Right lobe of liver (tissue), 6 donors: ENCODE data around the gene SNTA1. TPM values are rescaled to one million over a fixed set of nuclear protein-coding genes. Genes with fewer than 3 reads are reported as not detected.
"Not testable (repeated sequence)": the region's sequence is repeated elsewhere in the genome, so short reads cannot be mapped to it uniquely, and the experiment has no call there.

Experiments
- ATAC-seq, 4 donors: fragments of 200-7000 bp; cut with Tn5 transposase; one replicate each; pipeline ENCODE4 v1.9.1; 2020; ENCODE audit warnings: mild to moderate bottlenecking in 4 of 4, moderate library complexity in 4 of 4
- DNase-seq, 3 donors: peaks; one replicate each; pipeline ENCODE4 v3.0.0-alpha.2; 2020
- H3K27ac ChIP-seq, 3 donors: fragments of 200-600 bp; one replicate each; pipeline ENCODE4 v1.8.0; 2022
- H3K27me3 ChIP-seq, 2 donors: fragments of 200-600 bp; one replicate each; pipeline ENCODE4 v1.8.0; 2022
- H3K36me3 ChIP-seq, 4 donors: fragments of 200-600 bp; sonication (generic) in 1 of 4; one replicate each; pipeline versions ENCODE4 v1.5.1 to v1.8.0; 2017 to 2022; ENCODE audit warnings: control low read depth in 1 of 4
- H3K4me1 ChIP-seq, 4 donors: fragments of 200-600 bp; sonication (generic) in 1 of 4; one replicate each; pipeline versions ENCODE4 v1.5.1 to v1.8.0; 2017 to 2022; ENCODE audit warnings: control low read depth in 1 of 4
- H3K4me3 ChIP-seq, 3 donors: fragments of 200-600 bp; one replicate each; pipeline ENCODE4 v1.8.0; 2022
- H3K9me3 ChIP-seq, 4 donors: fragments of 200-600 bp; sonication (generic) in 1 of 4; one replicate each; pipeline versions ENCODE4 v1.5.1 to v1.8.0; 2017 to 2022; ENCODE audit warnings: control low read depth in 1 of 4
- POLR2A ChIP-seq: fragments of 450-650 bp; IDR thresholded peaks from one replicate; pipeline ENCODE4 v1.6.1; 2017; ENCODE audit warnings: antibody characterized with exemption, mild to moderate bottlenecking
- WGBS: methylation state at CpG from one replicate; pipeline ENCODE4 v1.1.6; 2018; ENCODE audit warnings: low coverage, low lambda C conversion rate; ENCODE audit not compliant: insufficient coverage; ENCODE audit errors: missing lambda C conversion rate; 5-methylcytosine and 5-hydroxymethylcytosine counted together
- intact Hi-C, 2 donors: fragments of 100-400 bp; cut with DNase I; formaldehyde crosslinking; loops; one replicate each; pipeline versions ENCODE4 v1.11.2 to v1.14.1; 2022
- total RNA-seq, 6 experiments: library from RNA; depleted of rRNA in 2 of 6; stranded (reverse); fragments of >200 nt in 2 of 6; fragmentation: NEBNext Ultra II Directional in 3 of 6; extraction: Animal tissue kit (Norgen Biotek cat#: 25700) in 3 of 6; gene quantifications; one replicate each; pipeline versions ENCODE4 v1.1.0 to v1.2.4, GENCODE V29; 2016 to 2023
- TF ChIP-seq, protein P1 (sequence below), 4 donors: fragments of 200-600 bp in 3 of 4; fragments of 450-650 bp in 1 of 4; IDR thresholded peaks; one replicate each; pipeline versions ENCODE4 v1.5.1 to v1.8.0; 2016 to 2022; ENCODE audit warnings: antibody characterized with exemption in 4 of 4, mild to moderate bottlenecking in 2 of 4
- donor health status: DM: no; HTN: yes; CAD: no.
- donor health status: DM: no; HTN: no; CAD: no.
- donor health status: DM: no; HTN: no; CAD: no.
- donor health status: DM: no; HTN: yes; CAD: no.
- donor health status: DM: no; HTN: yes; CAD: no.

Gene SNTA1
- total RNA-seq, 6 experiments from 2014 or later: 6.5 to 13.3 (median 8.1) TPM

DNA sequence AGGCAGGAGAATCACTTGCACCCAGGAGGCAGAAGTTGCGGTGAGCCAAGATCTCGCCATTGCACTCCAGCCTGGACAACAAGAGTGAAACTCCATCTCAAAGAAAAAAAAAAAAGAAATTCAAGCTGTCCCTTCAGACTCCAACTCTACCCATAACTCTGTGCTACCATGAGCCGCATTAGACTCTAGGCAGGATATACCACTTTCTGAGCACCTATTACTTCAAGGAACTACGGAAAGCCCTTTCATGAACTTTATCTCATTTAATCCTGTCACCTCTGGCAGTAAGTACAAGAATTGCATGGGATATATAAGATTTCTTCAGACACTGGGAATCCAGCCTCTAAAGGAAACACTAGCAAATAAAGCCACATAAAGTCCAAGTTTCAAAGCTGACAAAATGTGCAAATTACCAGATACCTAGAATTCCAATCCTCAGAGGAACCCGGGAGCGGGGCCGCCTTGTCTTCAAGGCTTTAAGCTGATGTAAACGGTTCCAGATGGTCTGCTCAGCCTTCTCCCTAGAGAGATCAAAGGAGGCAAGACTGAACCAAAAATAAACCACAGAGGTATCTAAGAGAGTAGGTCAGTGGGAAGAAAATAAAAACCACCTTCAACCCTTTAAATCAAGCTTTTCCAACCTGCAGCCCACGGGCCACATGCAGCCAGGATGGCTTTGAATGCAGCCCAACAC lies 51.7 kb downstream of the SNTA1 start:
- DNase-seq (no peak), ATAC-seq (no peak)

DNA sequence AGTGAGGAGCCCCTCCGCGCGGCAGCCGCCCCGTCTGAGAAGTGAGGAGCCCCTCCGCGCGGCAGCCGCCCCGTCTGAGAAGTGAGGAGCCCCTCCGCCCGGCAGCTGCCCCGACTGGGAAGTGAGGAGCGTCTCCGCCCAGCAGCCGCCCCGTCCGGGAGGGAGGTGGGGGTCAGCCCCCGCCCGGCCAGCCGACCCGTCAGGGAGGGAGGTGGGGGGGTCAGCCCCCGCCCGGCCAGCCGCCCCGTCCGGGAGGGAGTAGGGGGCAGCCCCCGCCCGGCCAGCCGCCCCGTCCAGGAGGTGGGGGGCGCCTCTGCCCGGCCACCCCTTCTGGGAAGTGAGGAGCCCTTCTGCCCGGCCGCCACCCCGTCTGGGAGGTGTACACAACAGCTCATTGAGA lies 54.2 kb downstream of the SNTA1 start:
- DNase-seq, H3K4me3 ChIP-seq, ATAC-seq, H3K27me3 ChIP-seq, H3K4me1 ChIP-seq, H3K9me3 ChIP-seq, H3K27ac ChIP-seq, intact Hi-C loops: not testable (repeated sequence)
- H3K36me3 ChIP-seq: peaks cover 2 to 65% (median 18%) of the 10 kb centered on the region in 4 donors
- 100% methylated on average over 3 of the region's 36 CpGs for WGBS

More for the DNA sequence above, 51.7 kb downstream of the SNTA1 start:
- TF ChIP-seq POLR2A: no peak
- TF ChIP-seq, protein P1, sequence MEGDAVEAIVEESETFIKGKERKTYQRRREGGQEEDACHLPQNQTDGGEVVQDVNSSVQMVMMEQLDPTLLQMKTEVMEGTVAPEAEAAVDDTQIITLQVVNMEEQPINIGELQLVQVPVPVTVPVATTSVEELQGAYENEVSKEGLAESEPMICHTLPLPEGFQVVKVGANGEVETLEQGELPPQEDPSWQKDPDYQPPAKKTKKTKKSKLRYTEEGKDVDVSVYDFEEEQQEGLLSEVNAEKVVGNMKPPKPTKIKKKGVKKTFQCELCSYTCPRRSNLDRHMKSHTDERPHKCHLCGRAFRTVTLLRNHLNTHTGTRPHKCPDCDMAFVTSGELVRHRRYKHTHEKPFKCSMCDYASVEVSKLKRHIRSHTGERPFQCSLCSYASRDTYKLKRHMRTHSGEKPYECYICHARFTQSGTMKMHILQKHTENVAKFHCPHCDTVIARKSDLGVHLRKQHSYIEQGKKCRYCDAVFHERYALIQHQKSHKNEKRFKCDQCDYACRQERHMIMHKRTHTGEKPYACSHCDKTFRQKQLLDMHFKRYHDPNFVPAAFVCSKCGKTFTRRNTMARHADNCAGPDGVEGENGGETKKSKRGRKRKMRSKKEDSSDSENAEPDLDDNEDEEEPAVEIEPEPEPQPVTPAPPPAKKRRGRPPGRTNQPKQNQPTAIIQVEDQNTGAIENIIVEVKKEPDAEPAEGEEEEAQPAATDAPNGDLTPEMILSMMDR (IDR thresholded peaks at IDR 0.05): no peak
- intact Hi-C loops: no loop called here
- no peaks in the 10 kb centered on the region for H3K4me1 ChIP-seq
- H3K27me3 ChIP-seq: no peaks in the 10 kb centered on the region
- no peaks in the 10 kb centered on the region for H3K9me3 ChIP-seq
- WGBS: 87% methylated on average over 9 of the region's 9 CpGs
- H3K36me3 ChIP-seq: peaks cover 2 to 51% (median 14%) of the 10 kb centered on the region in 4 donors
- no peak overlapping the region for H3K4me3 ChIP-seq
- no peak overlapping the region for H3K27ac ChIP-seq

DNA sequence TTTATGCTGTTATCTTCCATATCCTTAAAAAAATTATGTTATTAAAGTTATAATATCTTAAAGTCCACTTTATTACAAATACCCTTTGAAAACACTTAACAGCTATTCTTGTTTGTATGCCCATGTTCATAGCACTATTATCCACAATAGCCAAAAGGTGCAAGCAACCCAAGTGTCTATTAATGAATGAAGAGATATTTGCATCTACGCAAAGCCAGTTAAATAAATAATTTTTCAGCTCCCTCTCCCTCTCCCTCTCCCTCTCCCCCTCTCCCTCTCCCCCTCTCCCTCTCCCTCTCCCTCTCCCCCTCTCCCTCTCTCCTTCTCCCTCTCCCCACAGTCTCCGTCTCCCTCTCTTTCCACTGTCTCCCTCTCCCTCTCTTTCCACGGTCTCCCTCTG lies 55.3 kb downstream of the SNTA1 start:
- H3K9me3 ChIP-seq: no peaks in the 10 kb centered on the region
- 89% methylated on average over 3 of the region's 3 CpGs for WGBS
- no peaks in the 10 kb centered on the region for H3K27me3 ChIP-seq
- no peaks in the 10 kb centered on the region for H3K4me1 ChIP-seq
- no peak for DNase-seq
- TF ChIP-seq, protein P1 (IDR thresholded peaks at IDR 0.05): no peak
- no peak for TF ChIP-seq POLR2A
- no peak overlapping the region for H3K4me3 ChIP-seq
- no peak for ATAC-seq
- intact Hi-C loops: no loop called here
- peaks cover 2 to 59% (median 16%) of the 10 kb centered on the region in 4 donors for H3K36me3 ChIP-seq
- H3K27ac ChIP-seq: no peak overlapping the region

DNA sequence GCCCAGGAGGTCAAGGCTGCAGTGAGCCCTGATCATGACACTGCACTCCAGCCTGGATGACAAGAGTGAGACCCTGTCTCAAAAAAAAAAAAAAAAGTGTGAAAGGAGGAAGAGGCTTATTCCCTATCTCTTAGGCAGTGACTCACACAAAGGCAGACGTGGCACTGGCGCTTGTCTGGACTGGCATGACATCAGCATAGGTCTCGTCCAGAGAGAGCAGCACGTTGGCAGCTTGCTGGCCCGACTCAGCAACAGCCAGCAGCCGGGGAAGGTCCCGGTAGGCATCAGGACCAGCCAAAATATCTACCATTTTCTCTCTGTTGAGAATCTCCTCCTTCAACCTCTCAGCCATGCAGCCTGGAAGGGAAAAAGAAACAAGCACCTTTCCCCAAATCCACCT lies 56.4 kb downstream of the SNTA1 start:
- no peaks in the 10 kb centered on the region for H3K27me3 ChIP-seq
- TF ChIP-seq POLR2A: no peak
- TF ChIP-seq, protein P1 (IDR thresholded peaks at IDR 0.05): no peak
- H3K27ac ChIP-seq: no peak overlapping the region
- peak in 1 of 4 donors; percentile 81 for ATAC-seq
- DNase-seq: peak in 1 of 3 donors; percentile 50
- H3K36me3 ChIP-seq: peaks cover 2 to 62% (median 19%) of the 10 kb centered on the region in 4 donors
- WGBS: 80% methylated on average over 3 of the region's 7 CpGs
- H3K4me1 ChIP-seq: no peaks in the 10 kb centered on the region
- H3K9me3 ChIP-seq: no peaks in the 10 kb centered on the region
- no peak overlapping the region for H3K4me3 ChIP-seq
- intact Hi-C loops: no loop called here

DNA sequence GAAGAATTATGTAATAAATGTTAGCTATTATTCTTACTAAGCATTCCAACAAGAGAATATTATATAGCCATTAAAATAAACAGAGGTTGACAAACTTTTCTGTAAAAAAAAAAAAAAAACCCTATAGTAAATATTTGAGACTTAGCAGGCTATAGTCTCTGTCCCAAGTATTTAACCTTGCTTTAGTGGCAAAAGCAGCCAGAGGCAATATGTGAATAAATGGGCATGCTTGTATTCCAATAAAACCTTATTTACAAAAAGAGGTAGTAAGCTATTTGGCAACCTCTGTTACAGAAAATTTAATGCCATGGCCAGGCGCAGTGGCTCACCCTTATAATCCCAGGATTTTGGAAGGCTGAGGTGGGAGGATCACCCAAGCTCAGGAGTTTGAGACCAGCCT lies 56.9 kb downstream of the SNTA1 start:
- ATAC-seq (no peak), DNase-seq (no peak)
- Histone ChIP-seq H3K9me3 (no peaks in the 10 kb centered on the region), H3K4me3 (no peak overlapping the region), H3K4me1 (no peaks in the 10 kb centered on the region), H3K27me3 (no peaks in the 10 kb centered on the region), H3K36me3 (peaks cover 0 to 62% (median 20%) of the 10 kb centered on the region in 4 donors), H3K27ac (no peak overlapping the region)
- no peak for TF ChIP-seq POLR2A
- TF ChIP-seq, protein P1 (IDR thresholded peaks at IDR 0.05): no peak
- 100% methylated on average over 1 of the region's 1 CpG for WGBS
- intact Hi-C loops: no loop called here
